GM20000 (cell line): ENCODE data around the gene CACNA1H.

Experiments
- DNase-seq: peaks from one replicate; pipeline ENCODE4 v3.0.0; 2012; ENCODE audit warnings: low spot score
- CTCF ChIP-seq: IDR thresholded peaks from 2 replicates; pipeline ENCODE4 v1.5.1; 2012; ENCODE audit warnings: mild to moderate bottlenecking, control low read depth; ENCODE audit errors: extremely low read depth, missing control alignments

CACNA1H gene

DNA sequence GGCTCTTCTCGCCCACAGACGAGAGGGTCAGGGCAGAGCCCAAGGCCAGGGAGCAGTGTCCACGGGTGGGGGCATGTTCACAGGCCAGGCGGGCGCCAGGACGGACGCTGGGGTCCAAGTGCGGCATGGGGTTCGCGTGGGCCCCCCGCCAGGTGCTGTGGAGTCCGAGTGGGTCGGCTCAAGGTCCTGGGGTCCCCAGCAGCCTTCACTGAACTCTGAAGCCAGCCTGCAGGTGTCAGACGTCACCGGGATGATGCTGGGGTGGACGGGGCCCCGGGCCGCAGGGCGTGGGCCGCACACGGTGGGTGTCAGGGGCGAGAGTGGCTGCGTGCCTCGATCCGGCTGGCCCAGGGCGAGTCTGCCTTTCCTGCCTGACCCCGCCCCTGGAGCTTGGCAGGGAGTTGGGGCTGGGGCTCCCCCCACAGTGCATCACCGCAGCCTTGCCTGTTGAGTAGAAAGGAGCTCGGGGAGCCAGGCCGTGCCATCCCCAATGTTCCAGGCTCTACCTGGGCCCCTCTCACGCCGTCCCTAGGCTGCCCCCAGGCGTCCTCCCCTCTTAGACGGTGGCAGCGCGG, 19.0 kb downstream of the CACNA1H start:
- no peak for DNase-seq
- no peak for TF ChIP-seq CTCF

GRCh38 chr16:1172651-1173050, 19.7 kb downstream of the CACNA1H start:
- DNase-seq, result no peak
- TF ChIP-seq CTCF, result no peak

- TF ChIP-seq CTCF, result no peak
- DNase-seq, result no peak
These were observed 21.0 kb downstream of the CACNA1H start for GRCh38 chr16:1173788-1174451.

DNA sequence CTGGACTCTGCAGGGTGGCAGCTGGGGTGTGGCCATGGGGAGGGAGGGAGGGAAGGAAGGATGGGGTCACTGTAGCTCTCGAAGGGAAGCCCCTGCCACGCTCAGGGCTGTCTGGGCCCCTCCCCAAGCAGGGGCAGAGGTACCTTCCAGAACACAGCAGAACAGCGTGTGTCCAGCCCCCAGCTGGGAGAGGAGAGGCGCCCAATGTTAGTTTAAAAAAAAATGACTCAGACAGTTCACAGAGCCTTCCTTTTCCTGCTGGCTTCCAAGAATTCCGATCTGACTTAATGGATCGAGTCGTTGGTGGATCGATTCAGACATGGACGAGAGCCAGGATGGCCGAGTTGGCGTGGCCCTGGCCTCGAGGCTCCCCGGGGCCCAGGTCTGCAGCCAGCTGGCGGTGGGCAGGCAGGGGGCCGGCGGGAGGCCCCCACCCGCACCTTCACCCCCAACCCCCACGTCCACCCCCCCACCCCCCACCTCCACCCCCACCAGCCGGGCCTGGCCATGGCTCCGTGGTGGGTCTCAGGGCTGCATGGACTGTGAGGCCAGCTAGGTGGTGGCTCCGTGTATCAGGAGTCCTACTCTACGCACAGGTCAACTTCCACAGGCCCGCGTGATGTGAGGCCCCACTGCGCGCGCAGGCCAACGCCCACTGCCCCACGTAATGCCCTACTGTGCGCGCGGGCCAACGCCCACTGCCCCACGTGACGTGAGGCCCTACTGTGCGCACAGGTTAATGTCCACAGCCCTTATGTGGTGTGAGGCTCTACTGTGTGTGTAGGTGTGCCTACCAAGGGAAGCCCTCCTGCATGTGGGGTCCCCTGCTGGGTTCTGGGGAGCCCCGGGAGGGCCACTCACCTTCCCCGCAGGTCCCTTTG, 21.8 kb downstream of the CACNA1H start:
- TF ChIP-seq CTCF, result no peak
- DNase-seq, result no peak

GRCh38 chr16:1175566-1176279, 22.8 kb downstream of the CACNA1H start:
- DNase-seq, result no peak
- TF ChIP-seq CTCF, result no peak

- TF ChIP-seq CTCF, result no peak
- DNase-seq, result no peak
These were observed 23.5 kb downstream of the CACNA1H start for GRCh38 chr16:1176280-1176897.
